ENCODE results near the gene TAMM41.

- TF ChIP-seq CTCF (conservative IDR thresholded peaks at IDR 0.05 in 1 of 2, IDR thresholded peaks at IDR 0.05 in 1 of 2; ENCODE audit: low read depth in 1 of 2, low read length in 2 of 2) (no peak), EZH2 (IDR thresholded peaks at IDR 0.05; ENCODE audit: low read length, missing control alignments) (no peak)
Measured at GRCh38 chr3:11850003-11850402, 3.3 kb upstream of the TAMM41 start.
